Heart right ventricle (tissue), 16 donors: ENCODE measurements around the gene PCDHA1. TPM values are rescaled to one million over a fixed set of nuclear protein-coding genes. Genes with fewer than 3 reads are reported as not detected.
"Not testable (repeated sequence)": the region's sequence is repeated elsewhere in the genome, so short reads cannot be mapped to it uniquely, and the experiment has no call there.

Source experiments
- ATAC-seq, 8 donors: fragments of 200-7000 bp; cut with Tn5 transposase; one replicate each; pipeline ENCODE4 v1.9.1; 2020; ENCODE audit warnings: mild to moderate bottlenecking in 8 of 8, moderate library complexity in 8 of 8, moderate number of reproducible peaks in 1 of 8
- DNase-seq, 2 donors: peaks; one replicate each; pipeline ENCODE4 v3.0.0-alpha.2; 2020
- H3K27ac ChIP-seq, 10 donors: fragments of 200-600 bp; sonication (generic) in 2 of 10; one replicate each; pipeline versions ENCODE4 v1.5.0 to v1.8.0; 2020 to 2022; ENCODE audit warnings: mild to moderate bottlenecking in 3 of 10
- H3K27me3 ChIP-seq, 7 donors: fragments of 200-600 bp; one replicate each; pipeline ENCODE4 v1.8.0; 2021 to 2022; ENCODE audit warnings: mild to moderate bottlenecking in 2 of 7
- H3K36me3 ChIP-seq, 9 donors: fragments of 200-600 bp; sonication (generic) in 1 of 9; one replicate each; pipeline versions ENCODE4 v1.5.0 to v1.8.0; 2020 to 2022; ENCODE audit warnings: mild to moderate bottlenecking in 2 of 9
- H3K4me1 ChIP-seq, 9 donors: fragments of 200-600 bp; sonication (generic) in 1 of 9; one replicate each; pipeline versions ENCODE4 v1.5.0 to v1.8.0; 2020 to 2022; ENCODE audit warnings: mild to moderate bottlenecking in 4 of 9
- H3K4me3 ChIP-seq, 10 donors: fragments of 200-600 bp; sonication (generic) in 2 of 10; one replicate each; pipeline versions ENCODE4 v1.5.0 to v1.8.0; 2020 to 2022; ENCODE audit warnings: mild to moderate bottlenecking in 7 of 10, moderate library complexity in 2 of 10
- H3K9me3 ChIP-seq, 11 donors: fragments of 200-600 bp in 10 of 11; sonication (generic) in 2 of 11; one replicate each; pipeline versions ENCODE4 v1.5.0 to v1.8.0; 2013 to 2022; ENCODE audit warnings: mild to moderate bottlenecking in 2 of 11, control low read depth in 1 of 11, moderate library complexity in 1 of 11
- WGBS, 2 donors: extraction: QIAGEN DNeasy Blood & Tissue Kit; methylation state at CpG; one replicate each; pipeline ENCODE4 v1.1.7; 2013; ENCODE audit warnings: inconsistent platforms in 1 of 2; 5-methylcytosine and 5-hydroxymethylcytosine counted together
- intact Hi-C, 10 donors: fragments of 100-400 bp; cut with DNase I; formaldehyde crosslinking; loops; one replicate each; pipeline versions ENCODE4 v1.11.1 to v1.14.2; 2022
- polyA plus RNA-seq, 2 donors: library from polyadenylated mRNA; stranded (reverse); fragments of 200-250 nt; gene quantifications; one replicate each; pipeline ENCODE4 v1.2.3, GENCODE V29; 2013
- total RNA-seq, 10 donors: library from RNA; stranded (reverse); fragmentation: NEBNext Ultra II Directional in 3 of 10; extraction: Animal tissue kit (Norgen Biotek cat#: 25700) in 3 of 10; gene quantifications; one replicate each; pipeline versions ENCODE4 v1.2.1 to v1.2.4, GENCODE V29; 2021 to 2023
- TF ChIP-seq, protein P1 (sequence below), 9 donors: fragments of 200-600 bp; sonication (generic) in 2 of 9; IDR thresholded peaks; one replicate each; pipeline versions ENCODE4 v1.5.0 to v1.8.0; 2021 to 2022; ENCODE audit warnings: antibody characterized with exemption in 9 of 9, mild to moderate bottlenecking in 5 of 9, moderate library complexity in 1 of 9
- donor health status: Arrhythmogenic right ventricular cardiomyopathy.
- donor health status: ischemic (EF 13 %, LVEDD 7.1; RV severe dilation, severe dysfunction).
- donor health status: healthy with polysubstance abuse.
- donor health status: DM: no; HTN: yes; CAD: no.
- donor health status: DM: no; HTN: no; CAD: no.
- donor health status: ischemic (EF 25% LVEDD 6.9; RV normal size, moderate dysfunction).
- donor health status: ischemic (EF 25% LVEDD 5.7; RV mildly dilated, moderate dysfunction).
- donor health status: healthy.
- donor health status: DM: yes; HTN: yes; CAD: no.
- donor health status: Ischemic cardiomyopathy.
- donor health status: ischemic (EF 35%, LVEDD 5.7; RV mildly dilated, moderate dysfunction).
- donor health status: nonischemic (EF 11% LVEDD 7.7; RV severe dilation, severe dysfunction).
- donor health status: DM: yes; HTN: yes; CAD: no.
- donor health status: PGD.
- donor health status: ischemic (EF 29% LVEDD 5.4; RV normal size, mild dysfunction).
- donor health status: nonischemic (EF 23%, LVEDD 6.1; RV moderate dilation, normal function).

The PCDHA1 gene
- total and polyA plus RNA-seq, 12 donors = 0.07 to 0.09 TPM; not detected in 10

DNA sequence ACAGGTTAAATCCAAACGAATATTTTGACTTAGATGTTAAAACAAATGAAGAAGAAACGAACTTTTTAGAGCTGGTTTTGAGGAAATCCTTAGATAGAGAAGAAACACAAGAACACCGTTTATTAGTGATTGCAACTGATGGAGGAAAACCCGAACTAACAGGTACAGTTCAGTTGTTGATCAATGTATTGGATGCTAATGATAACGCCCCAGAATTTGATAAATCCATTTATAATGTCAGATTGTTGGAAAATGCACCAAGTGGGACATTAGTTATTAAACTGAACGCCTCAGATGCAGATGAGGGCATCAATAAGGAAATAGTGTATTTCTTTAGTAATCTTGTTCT, 36.3 kb downstream of the PCDHA1 start:
- WGBS, 2 donors = 22 to 30% methylated on average over 6 of the region's 6 CpGs
- Histone ChIP-seq H3K27ac (no peak overlapping the region), H3K27me3 (peaks cover 0 to 79% (median 38%) of the 10 kb centered on the region in 7 donors), H3K4me1 (no peaks in the 10 kb centered on the region), H3K9me3 (peaks cover 0 to 61% (median 7%) of the 10 kb centered on the region in 11 donors), H3K36me3 (no peaks in the 10 kb centered on the region), H3K4me3 (no peak overlapping the region)
- ATAC-seq (no peak), DNase-seq (no peak)
- TF ChIP-seq, protein P1, sequence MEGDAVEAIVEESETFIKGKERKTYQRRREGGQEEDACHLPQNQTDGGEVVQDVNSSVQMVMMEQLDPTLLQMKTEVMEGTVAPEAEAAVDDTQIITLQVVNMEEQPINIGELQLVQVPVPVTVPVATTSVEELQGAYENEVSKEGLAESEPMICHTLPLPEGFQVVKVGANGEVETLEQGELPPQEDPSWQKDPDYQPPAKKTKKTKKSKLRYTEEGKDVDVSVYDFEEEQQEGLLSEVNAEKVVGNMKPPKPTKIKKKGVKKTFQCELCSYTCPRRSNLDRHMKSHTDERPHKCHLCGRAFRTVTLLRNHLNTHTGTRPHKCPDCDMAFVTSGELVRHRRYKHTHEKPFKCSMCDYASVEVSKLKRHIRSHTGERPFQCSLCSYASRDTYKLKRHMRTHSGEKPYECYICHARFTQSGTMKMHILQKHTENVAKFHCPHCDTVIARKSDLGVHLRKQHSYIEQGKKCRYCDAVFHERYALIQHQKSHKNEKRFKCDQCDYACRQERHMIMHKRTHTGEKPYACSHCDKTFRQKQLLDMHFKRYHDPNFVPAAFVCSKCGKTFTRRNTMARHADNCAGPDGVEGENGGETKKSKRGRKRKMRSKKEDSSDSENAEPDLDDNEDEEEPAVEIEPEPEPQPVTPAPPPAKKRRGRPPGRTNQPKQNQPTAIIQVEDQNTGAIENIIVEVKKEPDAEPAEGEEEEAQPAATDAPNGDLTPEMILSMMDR (IDR thresholded peaks at IDR 0.05) = no peak
- intact Hi-C loops = no loop called here

DNA sequence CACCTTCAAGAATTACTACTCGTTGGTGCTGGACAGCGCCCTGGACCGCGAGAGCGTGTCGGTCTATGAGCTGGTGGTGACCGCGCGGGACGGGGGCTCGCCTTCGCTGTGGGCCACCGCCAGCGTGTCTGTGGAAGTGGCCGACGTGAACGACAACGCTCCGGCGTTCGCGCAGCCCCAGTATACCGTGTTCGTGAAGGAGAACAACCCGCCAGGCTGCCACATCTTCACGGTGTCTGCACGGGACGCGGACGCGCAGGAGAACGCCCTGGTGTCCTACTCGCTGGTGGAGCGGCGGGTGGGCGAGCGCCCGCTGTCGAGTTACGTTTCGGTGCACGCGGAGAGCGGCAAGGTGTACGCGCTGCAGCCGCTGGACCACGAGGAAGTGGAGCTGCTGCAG, 37.0 kb downstream of the PCDHA1 start:
- peaks cover 0 to 87% (median 44%) of the 10 kb centered on the region in 7 donors for H3K27me3 ChIP-seq
- H3K36me3 ChIP-seq, H3K4me1 ChIP-seq, H3K4me3 ChIP-seq, H3K27ac ChIP-seq, intact Hi-C loops, ATAC-seq, DNase-seq: not testable (repeated sequence)
- 41 to 48% methylated on average over 48 of the region's 48 CpGs for WGBS, 2 donors
- peaks cover 0 to 67% (median 6%) of the 10 kb centered on the region in 11 donors for H3K9me3 ChIP-seq

DNA sequence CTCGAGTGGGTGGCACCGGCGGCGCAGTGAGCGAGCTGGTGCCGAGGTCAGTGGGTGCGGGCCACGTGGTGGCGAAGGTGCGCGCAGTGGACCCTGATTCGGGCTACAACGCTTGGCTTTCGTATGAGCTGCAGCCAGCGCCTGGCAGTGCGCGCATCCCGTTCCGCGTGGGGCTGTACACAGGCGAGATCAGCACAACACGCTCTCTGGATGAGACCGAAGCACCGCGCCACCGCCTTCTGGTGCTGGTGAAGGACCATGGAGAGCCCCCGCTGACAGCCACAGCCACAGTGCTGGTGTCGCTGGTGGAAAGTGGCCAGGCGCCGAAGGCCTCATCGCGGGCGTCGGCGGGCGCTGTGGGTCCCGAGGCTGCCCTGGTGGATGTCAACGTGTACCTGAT, 37.5 kb downstream of the PCDHA1 start:
- no peak for ATAC-seq
- intact Hi-C loops = no loop called here

DNA sequence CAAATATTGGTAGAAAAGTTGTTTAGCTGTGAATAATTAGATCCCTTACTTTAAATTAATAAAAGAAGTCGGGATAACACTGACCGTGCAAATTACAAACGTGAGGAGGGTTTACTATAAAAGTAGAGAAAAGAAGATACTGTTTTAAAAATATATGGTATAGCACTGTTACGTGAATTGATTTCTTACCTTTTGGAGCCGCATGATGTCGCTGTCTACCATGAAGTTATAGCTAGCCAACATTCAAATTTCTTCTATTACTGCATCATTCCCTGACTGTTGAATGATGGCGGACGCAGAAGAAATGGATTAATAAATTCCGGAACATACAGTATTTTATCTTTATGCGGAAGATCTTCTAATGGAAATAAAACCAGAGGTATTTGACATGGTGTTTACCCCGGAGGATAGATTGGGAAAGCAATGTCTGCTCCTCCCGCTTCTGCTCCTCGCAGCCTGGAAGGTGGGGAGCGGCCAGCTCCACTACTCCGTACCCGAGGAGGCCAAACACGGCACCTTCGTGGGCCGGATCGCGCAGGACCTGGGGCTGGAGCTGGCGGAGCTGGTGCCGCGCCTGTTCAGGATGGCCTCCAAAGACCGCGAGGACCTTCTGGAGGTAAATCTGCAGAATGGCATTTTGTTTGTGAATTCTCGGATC, 41.9 kb downstream of the PCDHA1 start, which contains the start of gene PCDHA6:
Gene PCDHA6, plus strand, starts transcription at position 257 of the 658 bp plus-strand sequence. Its CDS starts 132 bp downstream, at position 389.
- ATAC-seq = no peak
- peaks cover 0 to 80% (median 19%) of the 10 kb centered on the region in 11 donors for H3K9me3 ChIP-seq

More for the DNA sequence above, 37.5 kb downstream of the PCDHA1 start:
- DNase-seq = no peak
- TF ChIP-seq, protein P1 (IDR thresholded peaks at IDR 0.05) = no peak
- WGBS, 2 donors = 45 to 59% methylated on average over 35 to 38 of the region's 38 CpGs
- Histone ChIP-seq H3K9me3 (peaks cover 0 to 72% (median 6%) of the 10 kb centered on the region in 11 donors), H3K4me3 (no peak overlapping the region), H3K27me3 (peaks cover 0 to 92% (median 49%) of the 10 kb centered on the region in 7 donors), H3K4me1 (no peaks in the 10 kb centered on the region), H3K27ac (no peak overlapping the region), H3K36me3 (no peaks in the 10 kb centered on the region)

More for the DNA sequence above, 41.9 kb downstream of the PCDHA1 start, which contains the start of gene PCDHA6:
- Histone ChIP-seq H3K36me3 (no peaks in the 10 kb centered on the region), H3K27me3 (peaks cover 0 to 97% (median 56%) of the 10 kb centered on the region in 7 donors), H3K27ac (no peak within 1 kb of the TSS), H3K4me3 (peak within 1 kb of the TSS in 2 of 10 donors; percentile 12 to 23), H3K4me1 (no peaks in the 10 kb centered on the region)
- intact Hi-C loops = no loop called here
- TF ChIP-seq, protein P1 (IDR thresholded peaks at IDR 0.05) = peak in 3 of 9 donors; percentile 15 to 29 (median 16)
- 13 to 15% methylated on average over 27 of the region's 27 CpGs for WGBS, 2 donors
- no peak for DNase-seq
